ENCODE measurements around the gene VAV3.
"Not testable (repeated sequence)": the region's sequence is repeated elsewhere in the genome, so short reads cannot be mapped to it uniquely, and the experiment has no call there.

VAV3 gene

GRCh38 chr1:107896401-107896800 is 68.6 kb downstream of the VAV3 start:
- H3K4me3 ChIP-seq (replicated peaks; ENCODE audit: low read depth, low read length): no peak overlapping the region
- DNase-seq (ENCODE audit: low read depth): no peak
- no peak for TF ChIP-seq CTCF (IDR thresholded peaks at IDR 0.05; ENCODE audit: low read length, missing control alignments)

GRCh38 chr1:107895403-107896191 is 69.4 kb downstream of the VAV3 start:
- TF ChIP-seq CTCF (IDR thresholded peaks at IDR 0.05; ENCODE audit: low read length, missing control alignments): no peak
- DNase-seq (ENCODE audit: low read depth): no peak
- no peak overlapping the region for H3K4me3 ChIP-seq (replicated peaks; ENCODE audit: low read depth, low read length)

- H3K4me3 ChIP-seq (replicated peaks; ENCODE audit: low read depth, low read length): no peak overlapping the region
Observed at GRCh38 chr1:107894605-107895004, 70.4 kb downstream of the VAV3 start.

GRCh38 chr1:107893350-107893749 is 71.6 kb downstream of the VAV3 start:
- H3K4me3 ChIP-seq (replicated peaks; ENCODE audit: low read depth, low read length); DNase-seq (ENCODE audit: low read depth): not testable (repeated sequence)

More at GRCh38 chr1:107894605-107895004, 70.4 kb downstream of the VAV3 start:
- TF ChIP-seq CTCF (IDR thresholded peaks at IDR 0.05; ENCODE audit: low read length, missing control alignments): no peak
- no peak for DNase-seq (ENCODE audit: low read depth)

GRCh38 chr1:107889524-107889923 is 75.5 kb downstream of the VAV3 start:
- H3K4me3 ChIP-seq (replicated peaks; ENCODE audit: low read depth, low read length): no peak overlapping the region
- no peak for TF ChIP-seq CTCF (IDR thresholded peaks at IDR 0.05; ENCODE audit: low read length, missing control alignments)

GRCh38 chr1:107883562-107883961 is 81.4 kb downstream of the VAV3 start:
- no peak for TF ChIP-seq CTCF (IDR thresholded peaks at IDR 0.05; ENCODE audit: low read length, missing control alignments)
- no peak overlapping the region for H3K4me3 ChIP-seq (replicated peaks; ENCODE audit: low read depth, low read length)

More at GRCh38 chr1:107889524-107889923, 75.5 kb downstream of the VAV3 start:
- DNase-seq (ENCODE audit: low read depth): no peak

GRCh38 chr1:107879927-107880326 is 85.1 kb downstream of the VAV3 start:
- H3K4me3 ChIP-seq (replicated peaks; ENCODE audit: low read depth, low read length): no peak overlapping the region
- TF ChIP-seq CTCF (IDR thresholded peaks at IDR 0.05; ENCODE audit: low read length, missing control alignments): no peak
- peak; percentile 28 for DNase-seq (ENCODE audit: low read depth)

More at GRCh38 chr1:107883562-107883961, 81.4 kb downstream of the VAV3 start:
- DNase-seq (ENCODE audit: low read depth): peak; percentile 21
